ENCODE results near the gene CALML4. TPM values are rescaled to one million over a fixed set of nuclear protein-coding genes. Genes with fewer than 3 reads are reported as not detected.

Gene CALML4
- total RNA-seq, 2 experiments from 2014 or later: 6.9 to 7.3 TPM

- ATAC-seq (no peak), DNase-seq (no peak)
- Mint-ChIP-seq H3K27ac (no peak overlapping the region), H3K4me3 (no peak overlapping the region), H3K4me1 (ENCODE audit: low read depth) (peaks cover 17% of the 10 kb centered on the region), H3K36me3 (ENCODE audit: low read depth) (peaks cover 9% of the 10 kb centered on the region), H3K9me3 (no peaks in the 10 kb centered on the region), H3K27me3 (peaks cover 2% of the 10 kb centered on the region)
- intact Hi-C loops (cut with micrococcal nuclease): no loop called here
- ChIA-PET CTCF (no interaction called here), POLR2A (interaction anchor here (0.6 kb wide), 1 partner anchor 372 kb away, joined by 3 read pairs; no protein-coding TSS in a partner anchor)
- no peak for TF ChIP-seq CTCF (IDR thresholded peaks at IDR 0.05)
These were observed 27.8 kb upstream of the CALML4 start for GRCh38 chr15:68232937-68233336.

- Mint-ChIP-seq H3K4me3 (no peak overlapping the region), H3K27ac (no peak overlapping the region), H3K27me3 (peaks cover under 1% of the 10 kb centered on the region), H3K9me3 (no peaks in the 10 kb centered on the region), H3K36me3 (ENCODE audit: low read depth) (peaks cover 12% of the 10 kb centered on the region), H3K4me1 (ENCODE audit: low read depth) (peaks cover 22% of the 10 kb centered on the region)
- ATAC-seq (no peak), DNase-seq (no peak)
- no peak for TF ChIP-seq CTCF (IDR thresholded peaks at IDR 0.05)
- intact Hi-C loops (cut with micrococcal nuclease): no loop called here
- ChIA-PET POLR2A (interaction anchor here (0.5 to 5.7 kb wide), 3 partner anchors 42 to 372 kb away, joined by 3 to 50 read pairs (median 3); partner anchors contain the start of gene FEM1B), CTCF (interaction anchor here (1.7 kb wide), 1 partner anchor 22 kb away, joined by 5 read pairs; no protein-coding TSS in a partner anchor)
These were observed 27.3 kb upstream of the CALML4 start for GRCh38 chr15:68232449-68232848.

- TF ChIP-seq CTCF (IDR thresholded peaks at IDR 0.05): no peak
- Mint-ChIP-seq H3K27me3 (no peaks in the 10 kb centered on the region), H3K9me3 (no peaks in the 10 kb centered on the region), H3K4me3 (peak overlapping the region; percentile 78), H3K36me3 (ENCODE audit: low read depth) (peaks cover 18% of the 10 kb centered on the region), H3K4me1 (ENCODE audit: low read depth) (peaks cover 29% of the 10 kb centered on the region), H3K27ac (no peak overlapping the region)
- DNase-seq: no peak
- no peak for ATAC-seq
- intact Hi-C loops (cut with micrococcal nuclease): no loop called here
- CTCF ChIA-PET: interaction anchor here (1.0 to 2.7 kb wide), 4 partner anchors 21 to 368 kb away, joined by 3 to 9 read pairs (median 5); no protein-coding TSS in a partner anchor
- POLR2A ChIA-PET: interaction anchor here (0.8 to 5.7 kb wide), 3 partner anchors 22 to 61 kb away, joined by 3 to 50 read pairs (median 4); partner anchors contain the start of gene FEM1B
These were observed 26.1 kb upstream of the CALML4 start for GRCh38 chr15:68231102-68231818.

GRCh38 chr15:68230157-68231100, 25.3 kb upstream of the CALML4 start:
- Mint-ChIP-seq H3K4me3 (peak overlapping the region; percentile 78), H3K36me3 (ENCODE audit: low read depth) (peaks cover 18% of the 10 kb centered on the region), H3K27me3 (no peaks in the 10 kb centered on the region), H3K4me1 (ENCODE audit: low read depth) (peaks cover 29% of the 10 kb centered on the region), H3K9me3 (no peaks in the 10 kb centered on the region), H3K27ac (peak overlapping the region; percentile 87)
- DNase-seq (peak; percentile 55), ATAC-seq (no peak)
- POLR2A ChIA-PET: interaction anchor here (0.6 to 5.7 kb wide), 7 partner anchors 11 to 256 kb away, joined by 3 to 50 read pairs (median 4); partner anchors contain the start of gene FEM1B
- no peak for TF ChIP-seq CTCF (IDR thresholded peaks at IDR 0.05)
- intact Hi-C loops (cut with micrococcal nuclease): no loop called here
- CTCF ChIA-PET: interaction anchor here (1.3 to 3.2 kb wide), 5 partner anchors 20 to 367 kb away, joined by 3 to 17 read pairs (median 5); partner anchors contain the start of gene FEM1B

Data from activated CD8-positive, alpha-beta T cell treated with anti-CD3 and anti-CD28 coated beads for 36 hours (primary cell).